ENCODE results near the gene CAMSAP1.

The CAMSAP1 gene

DNA sequence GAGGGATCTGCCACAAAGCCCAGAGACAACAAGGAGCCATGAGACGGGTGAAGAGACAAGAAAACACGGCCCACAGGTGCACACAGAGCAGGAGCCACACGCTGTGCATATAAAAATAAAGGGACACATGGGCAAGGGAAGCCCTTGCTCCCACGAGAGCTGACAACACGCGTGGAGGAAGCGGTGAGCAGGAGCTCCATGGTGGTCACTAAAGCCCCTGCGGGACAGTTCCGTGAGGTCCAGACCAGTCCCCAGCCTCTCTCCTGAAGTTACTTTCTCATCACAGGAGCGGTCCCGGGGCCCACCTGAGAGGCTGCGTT, 90.7 kb downstream of the CAMSAP1 start:
- Histone ChIP-seq H3K4me3 (ENCODE audit: extremely low read depth, insufficient read depth, low read length, poor library complexity, severe bottlenecking) (no peak overlapping the region), H3K4me1 (ENCODE audit: control insufficient read depth, insufficient read depth, low read length, poor library complexity, severe bottlenecking) (no peaks in the 10 kb centered on the region), H3K27ac (ENCODE audit: low read depth, low read length, severe bottlenecking) (no peak overlapping the region), H3K36me3 (ENCODE audit: control insufficient read depth, insufficient read depth, low read length) (peaks cover 96% of the 10 kb centered on the region), H3K9me3 (ENCODE audit: control insufficient read depth, low read length) (no peaks in the 10 kb centered on the region)
- 97 to 100% methylated on average over 12 of the region's 12 CpGs for WGBS, 2 experiments (ENCODE audit: insufficient coverage in 2 of 2)

DNA sequence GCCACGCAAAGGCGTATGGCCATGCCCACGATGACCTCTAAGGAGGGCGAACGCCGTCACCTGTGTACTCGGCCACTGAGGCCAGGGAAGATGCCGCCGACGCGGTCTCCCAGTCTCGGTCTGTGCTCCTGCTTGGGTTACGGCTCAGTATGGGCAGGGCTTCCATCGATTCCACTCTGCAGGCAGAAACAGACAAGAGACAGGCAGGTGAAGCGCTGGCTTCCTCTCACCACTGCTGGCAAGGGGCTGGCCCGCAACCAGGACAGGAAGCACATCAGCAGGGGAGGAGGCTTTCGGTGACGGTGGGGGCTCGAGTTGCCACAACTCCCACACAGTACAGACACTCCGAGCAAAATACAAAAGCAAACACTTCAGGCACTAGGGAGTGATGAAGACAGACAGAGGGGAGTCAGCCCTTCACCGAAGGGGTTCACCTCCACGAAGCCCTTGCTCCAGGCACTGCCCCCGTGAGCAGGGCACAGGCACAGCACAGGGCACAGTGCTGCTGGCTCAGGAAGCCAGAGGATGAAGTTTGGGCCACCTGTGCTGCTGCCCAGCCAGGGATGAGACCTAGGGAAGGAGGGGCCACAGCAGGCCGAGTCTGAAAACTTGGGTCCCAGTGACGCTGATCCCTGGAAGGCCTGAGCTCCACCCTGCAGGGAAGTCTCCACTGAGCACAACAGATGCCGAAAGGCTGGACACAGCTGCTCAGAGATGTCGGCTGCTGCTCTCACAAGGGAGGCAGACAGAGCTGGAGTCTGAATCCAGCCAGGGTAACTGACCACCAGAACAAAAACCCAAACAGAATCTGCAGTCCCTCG, 91.3 kb downstream of the CAMSAP1 start:
- 91 to 95% methylated on average over 23 of the region's 28 CpGs for WGBS, 2 experiments (ENCODE audit: insufficient coverage in 2 of 2)
- Histone ChIP-seq H3K9me3 (ENCODE audit: control insufficient read depth, low read length) (no peaks in the 10 kb centered on the region), H3K27ac (ENCODE audit: low read depth, low read length, severe bottlenecking) (no peak overlapping the region), H3K4me3 (ENCODE audit: extremely low read depth, insufficient read depth, low read length, poor library complexity, severe bottlenecking) (no peak overlapping the region), H3K36me3 (ENCODE audit: control insufficient read depth, insufficient read depth, low read length) (peaks cover 96% of the 10 kb centered on the region), H3K4me1 (ENCODE audit: control insufficient read depth, insufficient read depth, low read length, poor library complexity, severe bottlenecking) (no peaks in the 10 kb centered on the region)

DNA sequence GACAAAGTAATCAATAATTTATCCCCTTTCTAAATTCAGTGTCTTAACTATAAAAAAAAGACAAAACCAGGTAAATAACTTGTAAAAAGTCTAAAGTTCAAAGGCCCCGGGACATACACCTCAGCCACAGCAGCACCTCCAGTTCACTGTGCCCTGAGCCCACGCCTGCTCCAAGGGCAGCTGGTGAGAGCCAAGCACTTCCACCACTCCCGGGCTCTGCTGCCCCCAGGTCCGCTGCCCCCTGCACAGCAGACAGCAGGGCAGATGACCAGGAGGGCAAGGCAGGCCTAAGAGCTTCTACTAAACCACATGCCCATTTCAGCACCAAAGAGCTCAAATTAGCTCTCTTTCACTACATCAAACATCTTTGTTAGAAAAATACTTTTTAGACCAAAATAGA, 91.9 kb downstream of the CAMSAP1 start:
- Histone ChIP-seq H3K9me3 (ENCODE audit: control insufficient read depth, low read length) (no peaks in the 10 kb centered on the region), H3K36me3 (ENCODE audit: control insufficient read depth, insufficient read depth, low read length) (peaks cover 96% of the 10 kb centered on the region), H3K4me3 (ENCODE audit: extremely low read depth, insufficient read depth, low read length, poor library complexity, severe bottlenecking) (no peak overlapping the region), H3K27ac (ENCODE audit: low read depth, low read length, severe bottlenecking) (no peak overlapping the region), H3K4me1 (ENCODE audit: control insufficient read depth, insufficient read depth, low read length, poor library complexity, severe bottlenecking) (no peaks in the 10 kb centered on the region)
- WGBS, 2 experiments (ENCODE audit: insufficient coverage in 2 of 2), result 100% methylated on average over 4 of the region's 4 CpGs

DNA sequence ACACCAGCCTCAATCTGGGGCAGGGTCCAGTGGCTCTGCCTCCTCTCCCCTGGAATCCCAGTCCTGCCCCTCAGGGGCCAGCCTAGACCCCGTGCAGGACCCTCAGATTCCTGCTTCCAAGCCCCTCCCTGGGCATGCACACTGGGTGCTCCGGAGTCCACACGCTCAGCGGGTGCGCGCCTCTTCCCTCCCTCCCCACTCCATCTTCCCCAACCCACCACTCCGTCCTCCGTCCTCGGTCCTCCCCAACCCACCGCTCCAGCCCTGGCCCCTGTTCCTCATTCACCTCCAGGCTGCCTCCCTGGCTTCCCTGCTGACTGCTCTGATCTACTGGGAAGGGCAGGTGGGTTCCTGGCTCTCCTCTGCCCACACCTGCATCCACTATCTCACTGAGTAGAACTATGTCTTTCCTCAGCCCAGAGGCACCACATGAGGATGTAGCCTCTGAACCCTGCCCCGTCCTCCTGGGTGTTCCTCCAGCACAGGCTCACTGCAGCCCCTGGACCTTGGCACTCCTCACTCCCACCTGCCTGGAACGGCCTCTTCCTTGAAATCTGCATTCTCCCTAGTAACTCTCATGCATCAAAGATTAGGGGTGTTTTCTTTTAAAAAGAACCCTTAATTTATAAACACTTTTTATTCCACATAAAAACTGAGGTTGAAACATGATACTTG, 92.8 kb downstream of the CAMSAP1 start:
- H3K4me1 ChIP-seq (ENCODE audit: control insufficient read depth, insufficient read depth, low read length, poor library complexity, severe bottlenecking), result no peaks in the 10 kb centered on the region
- no peak overlapping the region for H3K4me3 ChIP-seq (ENCODE audit: extremely low read depth, insufficient read depth, low read length, poor library complexity, severe bottlenecking)
- WGBS, 2 experiments (ENCODE audit: insufficient coverage in 2 of 2), result 96 to 98% methylated on average over 7 to 8 of the region's 12 CpGs
- H3K36me3 ChIP-seq (ENCODE audit: control insufficient read depth, insufficient read depth, low read length), result peaks cover 96% of the 10 kb centered on the region
- H3K9me3 ChIP-seq (ENCODE audit: control insufficient read depth, low read length), result no peaks in the 10 kb centered on the region
- no peak overlapping the region for H3K27ac ChIP-seq (ENCODE audit: low read depth, low read length, severe bottlenecking)

DNA sequence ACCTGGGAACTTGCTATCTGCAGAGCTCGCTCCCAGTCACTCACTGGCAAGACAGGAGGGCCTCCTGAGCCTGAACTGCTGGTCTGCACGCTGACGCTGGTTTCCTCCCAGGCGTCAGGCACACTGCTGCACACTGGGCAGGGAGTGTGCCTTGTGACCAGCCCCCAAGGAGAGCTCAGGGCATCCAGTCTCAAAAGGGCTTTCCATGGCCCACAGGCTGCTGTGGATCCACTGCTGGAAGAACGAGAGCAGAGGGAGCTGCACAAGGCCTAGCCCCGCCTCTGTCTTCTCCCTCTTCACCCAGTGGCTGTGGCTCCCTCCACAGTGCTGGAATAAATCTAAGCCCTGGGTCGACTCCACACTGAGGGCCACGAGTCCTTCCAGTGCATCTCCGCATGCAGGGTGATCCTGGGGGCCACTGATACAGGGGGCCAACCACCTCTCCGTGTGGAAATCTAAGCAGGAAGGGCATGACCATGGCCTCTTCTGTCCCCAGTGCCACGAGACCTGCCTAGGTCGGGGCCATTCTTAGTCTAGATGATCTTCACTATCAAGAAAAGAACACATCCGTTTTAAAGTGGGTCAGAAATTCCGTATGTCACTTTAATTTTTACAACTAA, 93.6 kb downstream of the CAMSAP1 start:
- 95 to 97% methylated on average over 11 to 12 of the region's 14 CpGs for WGBS, 2 experiments (ENCODE audit: insufficient coverage in 2 of 2)
- no peaks in the 10 kb centered on the region for H3K4me1 ChIP-seq (ENCODE audit: control insufficient read depth, insufficient read depth, low read length, poor library complexity, severe bottlenecking)
- H3K27ac ChIP-seq (ENCODE audit: low read depth, low read length, severe bottlenecking), result no peak overlapping the region
- H3K36me3 ChIP-seq (ENCODE audit: control insufficient read depth, insufficient read depth, low read length), result peaks cover 99% of the 10 kb centered on the region
- no peaks in the 10 kb centered on the region for H3K9me3 ChIP-seq (ENCODE audit: control insufficient read depth, low read length)
- H3K4me3 ChIP-seq (ENCODE audit: extremely low read depth, insufficient read depth, low read length, poor library complexity, severe bottlenecking), result no peak overlapping the region

DNA sequence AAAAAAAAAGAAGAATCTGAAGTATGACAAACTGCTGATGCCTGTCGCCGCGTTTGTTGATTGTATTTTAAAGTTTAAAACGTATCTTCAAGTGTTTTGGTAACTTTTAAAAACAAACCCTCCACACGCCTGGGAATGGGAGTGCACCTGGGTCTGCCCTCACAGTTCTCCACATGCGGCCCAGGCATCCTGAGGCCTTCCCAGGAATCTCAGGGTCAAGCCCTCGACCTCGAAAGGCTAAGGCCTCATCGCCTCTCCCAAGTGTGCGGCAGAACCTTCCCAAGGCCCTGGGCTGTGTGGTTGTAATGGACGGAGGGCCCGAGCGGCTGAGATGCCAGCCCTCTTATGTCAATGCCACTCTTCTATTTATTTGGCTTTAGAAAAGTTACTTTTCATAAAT, 94.4 kb downstream of the CAMSAP1 start:
- no peak overlapping the region for H3K4me3 ChIP-seq (ENCODE audit: extremely low read depth, insufficient read depth, low read length, poor library complexity, severe bottlenecking)
- H3K4me1 ChIP-seq (ENCODE audit: control insufficient read depth, insufficient read depth, low read length, poor library complexity, severe bottlenecking), result no peaks in the 10 kb centered on the region
- peaks cover 92% of the 10 kb centered on the region for H3K36me3 ChIP-seq (ENCODE audit: control insufficient read depth, insufficient read depth, low read length)
- no peak overlapping the region for H3K27ac ChIP-seq (ENCODE audit: low read depth, low read length, severe bottlenecking)
- no peaks in the 10 kb centered on the region for H3K9me3 ChIP-seq (ENCODE audit: control insufficient read depth, low read length)
- 100% methylated on average over 5 to 6 of the region's 13 CpGs for WGBS, 2 experiments (ENCODE audit: insufficient coverage in 2 of 2)

DNA sequence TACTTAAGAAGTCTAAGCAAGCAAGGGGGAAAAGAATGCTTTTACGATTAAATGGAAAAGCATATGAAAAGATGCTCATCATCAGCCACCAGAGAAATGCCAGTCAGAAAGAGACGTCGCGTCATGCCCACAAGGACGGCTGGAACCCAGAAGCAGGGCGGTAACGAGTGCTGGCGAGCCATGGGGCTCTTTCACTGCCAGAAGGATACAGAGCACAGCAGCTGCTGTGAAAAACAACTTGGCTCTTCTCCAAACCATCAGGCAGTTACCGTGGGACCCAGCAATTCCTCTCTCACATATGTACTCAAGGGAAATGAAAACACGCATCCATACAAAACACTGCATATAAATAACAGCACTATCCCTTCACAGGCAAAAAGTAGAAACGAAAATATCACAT, 95.5 kb downstream of the CAMSAP1 start:
- 93 to 97% methylated on average over 9 to 10 of the region's 11 CpGs for WGBS, 2 experiments (ENCODE audit: insufficient coverage in 2 of 2)
- Histone ChIP-seq H3K4me3 (ENCODE audit: extremely low read depth, insufficient read depth, low read length, poor library complexity, severe bottlenecking) (no peak overlapping the region), H3K36me3 (ENCODE audit: control insufficient read depth, insufficient read depth, low read length) (peaks cover 81% of the 10 kb centered on the region), H3K9me3 (ENCODE audit: control insufficient read depth, low read length) (no peaks in the 10 kb centered on the region), H3K27ac (ENCODE audit: low read depth, low read length, severe bottlenecking) (no peak overlapping the region), H3K4me1 (ENCODE audit: control insufficient read depth, insufficient read depth, low read length, poor library complexity, severe bottlenecking) (no peaks in the 10 kb centered on the region)

DNA sequence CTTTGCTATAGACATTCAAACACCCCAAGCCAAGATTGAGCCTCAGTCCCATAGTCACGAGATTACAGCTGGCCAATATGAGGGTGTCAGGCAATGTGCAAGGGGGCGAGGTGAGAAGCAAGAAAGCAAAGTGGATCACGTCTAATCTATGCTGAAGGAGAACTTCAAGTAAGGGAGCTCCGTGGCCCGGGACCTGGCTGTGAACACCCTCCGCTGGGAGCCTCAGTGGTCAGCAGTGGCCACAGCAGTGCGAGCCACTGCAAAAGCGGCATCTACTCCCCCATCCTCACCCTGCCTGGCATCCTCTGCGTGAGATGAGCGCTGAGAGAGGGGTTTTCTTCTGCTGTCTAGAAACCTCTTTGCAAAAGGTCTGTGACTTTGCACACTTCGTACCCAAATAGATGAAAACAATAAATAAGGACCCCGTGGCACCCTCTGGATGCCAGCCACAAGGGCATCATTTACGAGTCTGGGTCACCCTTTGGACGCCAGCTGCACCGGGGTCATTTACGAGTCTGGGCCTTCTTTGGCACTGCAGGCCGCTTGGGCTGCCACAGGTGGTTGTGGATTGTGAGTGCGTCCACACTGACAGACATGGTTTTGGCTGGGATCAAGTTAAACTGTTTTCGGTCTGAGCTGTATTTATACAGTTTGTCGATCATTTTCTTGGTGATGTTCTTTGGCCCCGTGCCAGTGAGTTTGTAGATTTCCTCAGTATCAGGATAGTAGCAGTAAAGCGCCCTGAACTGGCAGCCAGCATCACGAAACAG, 96.4 kb downstream of the CAMSAP1 start:
- Histone ChIP-seq H3K36me3 (ENCODE audit: control insufficient read depth, insufficient read depth, low read length) (peaks cover 73% of the 10 kb centered on the region), H3K4me3 (ENCODE audit: extremely low read depth, insufficient read depth, low read length, poor library complexity, severe bottlenecking) (no peak overlapping the region), H3K27ac (ENCODE audit: low read depth, low read length, severe bottlenecking) (no peak overlapping the region), H3K4me1 (ENCODE audit: control insufficient read depth, insufficient read depth, low read length, poor library complexity, severe bottlenecking) (no peaks in the 10 kb centered on the region), H3K9me3 (ENCODE audit: control insufficient read depth, low read length) (no peaks in the 10 kb centered on the region)
- 96 to 98% methylated on average over 16 to 21 of the region's 23 CpGs for WGBS, 2 experiments (ENCODE audit: insufficient coverage in 2 of 2)

DNA sequence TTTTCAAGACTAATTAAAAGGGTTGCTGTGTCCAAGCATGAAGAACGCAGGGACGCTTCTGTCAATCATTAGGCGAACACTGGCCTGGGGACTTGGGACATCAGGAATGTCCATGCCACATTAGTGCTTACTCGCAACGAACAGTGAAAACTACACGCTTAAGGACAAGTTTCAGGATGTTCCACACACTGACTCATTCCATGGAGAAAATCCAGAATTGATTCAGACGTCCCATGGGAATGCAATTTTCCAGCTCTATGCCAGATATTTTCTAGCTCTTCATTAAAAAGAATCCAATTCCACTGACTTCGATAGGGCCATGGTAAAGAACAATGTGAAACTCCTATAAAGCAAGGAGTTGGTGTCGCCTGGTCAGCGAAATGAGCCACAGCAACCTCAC, 98.2 kb downstream of the CAMSAP1 start:
- Histone ChIP-seq H3K4me3 (ENCODE audit: extremely low read depth, insufficient read depth, low read length, poor library complexity, severe bottlenecking) (no peak overlapping the region), H3K36me3 (ENCODE audit: control insufficient read depth, insufficient read depth, low read length) (peaks cover 54% of the 10 kb centered on the region), H3K4me1 (ENCODE audit: control insufficient read depth, insufficient read depth, low read length, poor library complexity, severe bottlenecking) (peaks cover 9% of the 10 kb centered on the region), H3K9me3 (ENCODE audit: control insufficient read depth, low read length) (no peaks in the 10 kb centered on the region), H3K27ac (ENCODE audit: low read depth, low read length, severe bottlenecking) (no peak overlapping the region)
- WGBS, 2 experiments (ENCODE audit: insufficient coverage in 2 of 2), result 88 to 99% methylated on average over 8 to 9 of the region's 10 CpGs

DNA sequence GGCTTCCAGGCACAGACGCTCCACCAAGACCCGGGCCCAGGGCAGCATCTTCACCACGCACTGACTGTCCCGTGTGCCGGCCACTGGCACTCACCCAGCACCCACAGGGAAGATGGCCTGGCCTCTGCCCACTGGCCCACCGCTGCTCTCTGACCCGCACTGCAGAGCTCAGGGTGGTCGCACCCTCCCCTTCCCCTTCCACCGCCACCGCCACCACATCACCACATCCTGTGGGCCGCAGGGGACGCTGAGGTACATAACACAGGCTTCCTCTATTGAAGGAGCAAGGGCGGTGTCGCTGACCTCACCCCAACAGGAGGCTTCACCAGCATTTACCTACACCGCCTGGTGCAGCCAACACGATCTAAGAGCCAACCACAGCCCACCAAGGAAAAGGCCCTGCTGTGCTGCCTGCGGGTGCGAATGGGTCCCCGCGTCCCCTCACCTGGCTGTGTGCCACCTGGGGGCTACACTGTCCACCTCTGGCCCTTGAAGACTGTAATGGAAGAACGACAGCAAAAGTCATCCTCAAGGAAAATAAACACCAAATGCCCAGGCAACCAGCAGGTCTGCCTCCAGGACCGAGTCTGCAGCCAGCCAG, 101.8 kb downstream of the CAMSAP1 start:
- Histone ChIP-seq H3K27ac (ENCODE audit: low read depth, low read length, severe bottlenecking) (no peak overlapping the region), H3K4me3 (ENCODE audit: extremely low read depth, insufficient read depth, low read length, poor library complexity, severe bottlenecking) (no peak overlapping the region), H3K36me3 (ENCODE audit: control insufficient read depth, insufficient read depth, low read length) (peaks cover 18% of the 10 kb centered on the region), H3K9me3 (ENCODE audit: control insufficient read depth, low read length) (no peaks in the 10 kb centered on the region), H3K4me1 (ENCODE audit: control insufficient read depth, insufficient read depth, low read length, poor library complexity, severe bottlenecking) (peaks cover 16% of the 10 kb centered on the region)
- WGBS, 2 experiments (ENCODE audit: insufficient coverage in 2 of 2), result 90 to 97% methylated on average over 11 to 20 of the region's 22 CpGs
